IPS-18a (cell line): ENCODE measurements around the gene SGSM2.
A peak's percentile ranks its signal among the peaks of the same experiment; 100 is the strongest.

Source experiments
- H3K27ac ChIP-seq: one replicate; pipeline ENCODE4 v1.5.1; 2013; ENCODE audit warnings: low read length
- H3K27me3 ChIP-seq: one replicate; pipeline ENCODE4 v1.6.1; 2013; ENCODE audit warnings: mild to moderate bottlenecking, low read length; ENCODE audit not compliant: control insufficient read depth, insufficient read depth
- H3K36me3 ChIP-seq: one replicate; pipeline ENCODE4 v1.6.1; 2013; ENCODE audit warnings: low read depth, low read length; ENCODE audit not compliant: control insufficient read depth
- H3K4me1 ChIP-seq: one replicate; pipeline ENCODE4 v1.6.1; 2013; ENCODE audit warnings: low read depth, low read length; ENCODE audit not compliant: control insufficient read depth
- H3K4me3 ChIP-seq: one replicate; pipeline ENCODE4 v1.5.1; 2013; ENCODE audit warnings: low read length
- H3K9ac ChIP-seq: one replicate; pipeline ENCODE4 v1.6.1; 2013; ENCODE audit warnings: mild to moderate bottlenecking, low read length, moderate library complexity
- H3K9me3 ChIP-seq: one replicate; pipeline ENCODE4 v1.6.1; 2013; ENCODE audit warnings: low read depth, low read length; ENCODE audit not compliant: control insufficient read depth

SGSM2 gene

GRCh38 chr17:2338315-2338657 lies 985 bp downstream of the SGSM2 start:
- no peak overlapping the region for H3K27ac ChIP-seq
- H3K4me1 ChIP-seq, result peaks cover 18% of the 10 kb centered on the region
- no peak overlapping the region for H3K9ac ChIP-seq
- H3K9me3 ChIP-seq, result no peaks in the 10 kb centered on the region
- no peaks in the 10 kb centered on the region for H3K27me3 ChIP-seq
- H3K4me3 ChIP-seq, result peak overlapping the region; percentile 68
- H3K36me3 ChIP-seq, result peaks cover 24% of the 10 kb centered on the region

DNA sequence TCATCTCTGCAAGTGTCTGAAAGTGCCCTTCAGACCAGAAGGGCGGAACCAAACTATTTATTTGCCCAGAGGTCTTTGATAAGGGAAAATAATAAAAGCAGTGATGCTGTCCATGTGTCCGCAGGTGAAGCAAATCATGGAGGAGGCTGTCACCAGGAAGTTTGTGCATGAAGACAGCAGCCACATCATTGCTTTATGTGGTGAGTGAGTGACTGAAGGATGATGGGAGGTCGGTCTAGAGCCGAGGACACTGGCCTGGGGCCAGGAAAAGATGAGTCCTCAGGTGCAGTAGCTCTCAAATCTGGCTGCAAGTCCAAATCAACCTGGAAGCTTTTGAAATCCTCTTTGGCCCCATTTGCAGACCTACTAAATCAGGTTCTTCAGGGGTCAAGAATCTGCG lies 6.1 kb downstream of the SGSM2 start:
- Histone ChIP-seq H3K4me1 (peaks cover 17% of the 10 kb centered on the region), H3K27me3 (no peaks in the 10 kb centered on the region), H3K36me3 (peaks cover 11% of the 10 kb centered on the region), H3K4me3 (no peak overlapping the region), H3K9ac (no peak overlapping the region), H3K27ac (no peak overlapping the region), H3K9me3 (no peaks in the 10 kb centered on the region)

- Histone ChIP-seq H3K9me3 (no peaks in the 10 kb centered on the region), H3K4me3 (no peak overlapping the region), H3K27me3 (no peaks in the 10 kb centered on the region), H3K36me3 (peaks cover 11% of the 10 kb centered on the region), H3K9ac (no peak overlapping the region), H3K4me1 (peaks cover 21% of the 10 kb centered on the region), H3K27ac (no peak overlapping the region)
Measured at GRCh38 chr17:2344528-2344927, 7.2 kb downstream of the SGSM2 start.

DNA sequence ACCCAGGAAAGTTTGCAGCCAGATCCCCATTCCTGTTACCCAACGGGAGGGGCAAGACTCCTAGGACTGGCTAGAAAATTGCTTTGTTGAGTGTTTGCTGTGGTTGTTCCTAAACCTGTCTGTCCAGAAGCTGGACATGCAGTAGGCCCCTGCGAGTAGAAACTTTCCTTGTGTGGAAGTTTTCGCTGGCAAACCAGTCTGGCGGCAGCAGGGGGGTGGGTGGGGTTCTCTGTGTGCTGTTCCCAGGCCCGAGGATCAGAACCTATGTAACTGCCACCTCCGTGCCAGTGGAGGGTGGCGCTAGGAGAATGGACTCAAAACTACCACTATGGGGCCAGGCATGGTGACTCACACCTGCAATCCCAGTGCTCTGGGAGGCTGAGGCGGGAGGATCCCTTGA lies 9.2 kb downstream of the SGSM2 start:
- H3K36me3 ChIP-seq, result peaks cover 11% of the 10 kb centered on the region
- H3K27me3 ChIP-seq, result no peaks in the 10 kb centered on the region
- no peak overlapping the region for H3K4me3 ChIP-seq
- no peaks in the 10 kb centered on the region for H3K9me3 ChIP-seq
- H3K4me1 ChIP-seq, result peaks cover 21% of the 10 kb centered on the region
- H3K9ac ChIP-seq, result no peak overlapping the region
- no peak overlapping the region for H3K27ac ChIP-seq

DNA sequence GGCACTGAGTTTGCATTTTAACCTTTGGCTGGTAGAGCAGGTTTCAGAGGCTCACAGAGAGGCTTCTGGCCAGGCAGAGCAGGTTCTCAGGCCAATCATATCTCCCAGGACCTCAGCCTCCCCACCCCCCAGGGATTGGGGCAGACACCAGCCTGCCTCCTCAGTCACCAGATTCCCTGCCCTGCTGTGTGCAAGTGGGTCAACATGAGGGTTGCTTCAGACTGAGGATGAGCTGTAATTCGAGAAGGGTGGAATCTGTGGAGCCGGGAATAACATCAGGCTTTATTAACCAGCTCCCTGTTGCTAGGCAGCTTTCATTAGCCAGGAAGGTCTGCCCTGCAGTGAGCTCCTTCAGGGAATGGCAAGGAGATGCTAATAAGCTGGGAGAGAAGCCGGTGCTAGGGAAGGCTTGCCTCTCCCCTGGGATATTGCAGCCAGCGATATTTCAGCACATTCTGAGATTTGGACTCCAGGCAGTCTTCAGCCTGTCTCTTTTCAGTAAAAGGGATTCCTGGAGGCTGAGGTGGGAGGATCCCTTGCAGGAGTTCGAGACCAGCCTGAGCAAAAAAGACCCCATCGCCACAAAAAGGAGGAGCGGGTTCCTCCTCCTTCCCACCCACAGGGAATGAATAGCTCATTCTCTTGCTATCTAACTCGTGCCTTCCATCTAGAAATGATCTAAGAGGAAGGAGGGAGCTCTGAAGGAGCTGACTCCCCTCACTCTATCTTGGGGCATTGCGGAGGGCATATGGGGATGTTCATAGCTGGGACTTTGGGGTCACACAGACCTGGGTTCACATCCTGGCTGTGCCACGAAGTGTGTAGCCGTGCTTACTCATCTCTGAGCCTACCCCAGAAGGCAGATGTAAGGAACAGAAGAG lies 10.7 kb downstream of the SGSM2 start:
- Histone ChIP-seq H3K9ac (peak overlapping the region; percentile 52), H3K36me3 (peaks cover 7% of the 10 kb centered on the region), H3K27ac (peak overlapping the region; percentile 44)

GRCh38 chr17:2351269-2351668 lies 14.0 kb downstream of the SGSM2 start:
- H3K27ac ChIP-seq, result no peak overlapping the region
- H3K4me1 ChIP-seq, result peaks cover 14% of the 10 kb centered on the region
- no peak overlapping the region for H3K4me3 ChIP-seq
- H3K9ac ChIP-seq, result no peak overlapping the region
- H3K9me3 ChIP-seq, result no peaks in the 10 kb centered on the region
- no peaks in the 10 kb centered on the region for H3K27me3 ChIP-seq
- H3K36me3 ChIP-seq, result no peaks in the 10 kb centered on the region

More for the DNA sequence above, 10.7 kb downstream of the SGSM2 start:
- Histone ChIP-seq H3K9me3 (no peaks in the 10 kb centered on the region), H3K4me1 (peaks cover 21% of the 10 kb centered on the region), H3K4me3 (peak overlapping the region; percentile 31), H3K27me3 (no peaks in the 10 kb centered on the region)

- Histone ChIP-seq H3K9ac (no peak overlapping the region), H3K4me1 (no peaks in the 10 kb centered on the region), H3K36me3 (no peaks in the 10 kb centered on the region), H3K9me3 (no peaks in the 10 kb centered on the region), H3K27ac (no peak overlapping the region), H3K27me3 (no peaks in the 10 kb centered on the region), H3K4me3 (no peak overlapping the region)
Measured at GRCh38 chr17:2354311-2354710, 17.0 kb downstream of the SGSM2 start.

- H3K27ac ChIP-seq, result no peak overlapping the region
- no peak overlapping the region for H3K9ac ChIP-seq
- H3K36me3 ChIP-seq, result no peaks in the 10 kb centered on the region
- no peaks in the 10 kb centered on the region for H3K9me3 ChIP-seq
- no peaks in the 10 kb centered on the region for H3K4me1 ChIP-seq
- H3K4me3 ChIP-seq, result no peak overlapping the region
- no peaks in the 10 kb centered on the region for H3K27me3 ChIP-seq
Measured at GRCh38 chr17:2357237-2357636, 19.9 kb downstream of the SGSM2 start.

DNA sequence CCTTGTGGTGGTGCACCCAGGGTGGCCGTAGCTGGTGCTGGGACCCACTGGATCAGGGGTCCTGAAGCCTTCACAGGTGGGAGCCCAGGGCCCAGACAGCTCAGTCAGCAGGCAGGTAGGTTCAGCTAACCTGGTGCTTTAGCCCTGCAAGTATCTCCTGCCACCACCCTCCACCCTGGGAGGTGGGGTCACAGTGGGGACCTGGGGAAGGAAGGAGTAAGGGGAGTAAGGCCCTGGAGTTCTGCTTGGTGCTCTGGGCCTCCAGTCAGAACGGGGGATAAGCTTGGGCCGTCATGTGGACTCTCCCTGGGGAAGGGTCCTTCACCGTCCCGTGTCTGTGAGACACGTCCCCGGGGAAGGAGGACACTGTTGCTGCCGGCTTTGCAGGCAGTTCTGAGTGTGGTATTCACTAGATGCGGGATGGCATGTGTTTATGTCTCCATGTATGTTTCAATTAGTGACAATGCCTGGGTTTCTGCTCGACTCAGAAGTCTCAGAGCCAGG lies 20.7 kb downstream of the SGSM2 start:
- H3K36me3 ChIP-seq, result no peaks in the 10 kb centered on the region
- no peak overlapping the region for H3K9ac ChIP-seq
- H3K4me3 ChIP-seq, result no peak overlapping the region
- no peaks in the 10 kb centered on the region for H3K4me1 ChIP-seq
- H3K27ac ChIP-seq, result no peak overlapping the region
- H3K9me3 ChIP-seq, result no peaks in the 10 kb centered on the region
- no peaks in the 10 kb centered on the region for H3K27me3 ChIP-seq

- Histone ChIP-seq H3K27ac (no peak overlapping the region), H3K4me1 (no peaks in the 10 kb centered on the region)
Measured at GRCh38 chr17:2361010-2361760, 23.9 kb downstream of the SGSM2 start.

GRCh38 chr17:2362016-2362415 lies 24.7 kb downstream of the SGSM2 start:
- Histone ChIP-seq H3K9ac (no peak overlapping the region), H3K27me3 (no peaks in the 10 kb centered on the region), H3K4me3 (no peak overlapping the region), H3K4me1 (no peaks in the 10 kb centered on the region), H3K9me3 (no peaks in the 10 kb centered on the region), H3K36me3 (peaks cover 3% of the 10 kb centered on the region), H3K27ac (no peak overlapping the region)

More at GRCh38 chr17:2361010-2361760, 23.9 kb downstream of the SGSM2 start:
- H3K4me3 ChIP-seq, result no peak overlapping the region
- H3K9me3 ChIP-seq, result no peaks in the 10 kb centered on the region
- no peaks in the 10 kb centered on the region for H3K27me3 ChIP-seq
- H3K9ac ChIP-seq, result no peak overlapping the region
- peaks cover 3% of the 10 kb centered on the region for H3K36me3 ChIP-seq
